Measurements from ENCODE around the gene DNPEP.
A peak's percentile ranks its signal among the peaks of the same experiment; 100 is the strongest.

The DNPEP gene

DNA sequence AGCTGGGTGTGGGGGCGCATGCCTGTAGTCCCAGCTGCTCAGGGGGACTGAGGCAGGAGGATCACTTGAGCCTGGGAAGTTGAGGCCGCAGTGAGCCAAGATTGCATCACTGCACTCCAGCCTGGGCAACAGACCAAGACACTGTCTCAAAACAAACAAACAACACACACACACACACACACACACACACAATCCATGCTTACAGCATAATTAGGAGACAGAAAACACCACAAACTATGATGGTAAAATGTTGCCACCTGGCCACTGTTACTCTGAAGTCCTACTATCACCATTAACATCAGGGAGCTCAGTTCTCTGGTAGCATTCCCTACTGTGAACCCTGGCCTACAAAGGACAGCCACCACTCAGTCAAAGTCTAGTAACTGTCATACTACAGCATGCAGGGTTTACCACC, 18.3 kb downstream of the DNPEP start (continued):
- TF ChIP-seq YY1 (tag by site-specific recombination; IDR thresholded peaks at IDR 0.05) (no peak), ZNF76 (tag by site-specific recombination; IDR thresholded peaks at IDR 0.05; ENCODE audit: borderline replicate concordance, low read depth) (no peak), AEBP2 (tag by site-specific recombination; IDR thresholded peaks at IDR 0.05; ENCODE audit: borderline replicate concordance) (no peak), ZNF768 (tag by site-specific recombination; IDR thresholded peaks at IDR 0.05) (no peak), ZNF792 (tag by site-specific recombination; IDR thresholded peaks at IDR 0.05) (peak; percentile 80; the same call in 1 of the 2 replicates), KLF16 (tag by site-specific recombination; IDR thresholded peaks at IDR 0.05) (peak; percentile 75; the same call in 1 of the 2 replicates), REST (tag by site-specific recombination; IDR thresholded peaks at IDR 0.05) (no peak), ZNF776 (tag by site-specific recombination; IDR thresholded peaks at IDR 0.05; ENCODE audit: borderline replicate concordance) (peak; percentile 95), ZFHX2 (tag by site-specific recombination; conservative IDR thresholded peaks at IDR 0.05) (no peak; the same call in 1 of the 2 replicates), ZNF140 (tag by site-specific recombination; IDR thresholded peaks at IDR 0.05) (no peak), GLIS1 (tag by site-specific recombination; IDR thresholded peaks at IDR 0.05) (0 out of 2 replicates have a peak, but pooled peaks have one; percentile 16), ZEB2 (tag by site-specific recombination; IDR thresholded peaks at IDR 0.05) (peak; percentile 81), ZNF707 (tag by site-specific recombination; IDR thresholded peaks at IDR 0.05) (no peak), ZBTB1 (tag by site-specific recombination; IDR thresholded peaks at IDR 0.05) (no peak), ZNF362 (tag by site-specific recombination; IDR thresholded peaks at IDR 0.05) (no peak), ZNF621 (tag by site-specific recombination; IDR thresholded peaks at IDR 0.05) (peak; percentile 79), ZNF19 (tag by site-specific recombination; IDR thresholded peaks at IDR 0.05; ENCODE audit: low read depth) (peak; percentile 65; the same call in 1 of the 2 replicates), ZNF248 (tag by site-specific recombination; IDR thresholded peaks at IDR 0.05) (peak; percentile 60; the same call in 1 of the 2 replicates), SP7 (tag by site-specific recombination; IDR thresholded peaks at IDR 0.05) (peak; percentile 79; the same call in 1 of the 2 replicates), PRDM6 (tag by site-specific recombination; IDR thresholded peaks at IDR 0.05) (peak; percentile 44; the same call in 1 of the 2 replicates)
- TF ChIP-seq, protein P1, sequence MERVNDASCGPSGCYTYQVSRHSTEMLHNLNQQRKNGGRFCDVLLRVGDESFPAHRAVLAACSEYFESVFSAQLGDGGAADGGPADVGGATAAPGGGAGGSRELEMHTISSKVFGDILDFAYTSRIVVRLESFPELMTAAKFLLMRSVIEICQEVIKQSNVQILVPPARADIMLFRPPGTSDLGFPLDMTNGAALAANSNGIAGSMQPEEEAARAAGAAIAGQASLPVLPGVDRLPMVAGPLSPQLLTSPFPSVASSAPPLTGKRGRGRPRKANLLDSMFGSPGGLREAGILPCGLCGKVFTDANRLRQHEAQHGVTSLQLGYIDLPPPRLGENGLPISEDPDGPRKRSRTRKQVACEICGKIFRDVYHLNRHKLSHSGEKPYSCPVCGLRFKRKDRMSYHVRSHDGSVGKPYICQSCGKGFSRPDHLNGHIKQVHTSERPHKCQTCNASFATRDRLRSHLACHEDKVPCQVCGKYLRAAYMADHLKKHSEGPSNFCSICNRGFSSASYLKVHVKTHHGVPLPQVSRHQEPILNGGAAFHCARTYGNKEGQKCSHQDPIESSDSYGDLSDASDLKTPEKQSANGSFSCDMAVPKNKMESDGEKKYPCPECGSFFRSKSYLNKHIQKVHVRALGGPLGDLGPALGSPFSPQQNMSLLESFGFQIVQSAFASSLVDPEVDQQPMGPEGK (tag by site-specific recombination; IDR thresholded peaks at IDR 0.05), result peak; percentile 63
- TF ChIP-seq, protein P2, sequence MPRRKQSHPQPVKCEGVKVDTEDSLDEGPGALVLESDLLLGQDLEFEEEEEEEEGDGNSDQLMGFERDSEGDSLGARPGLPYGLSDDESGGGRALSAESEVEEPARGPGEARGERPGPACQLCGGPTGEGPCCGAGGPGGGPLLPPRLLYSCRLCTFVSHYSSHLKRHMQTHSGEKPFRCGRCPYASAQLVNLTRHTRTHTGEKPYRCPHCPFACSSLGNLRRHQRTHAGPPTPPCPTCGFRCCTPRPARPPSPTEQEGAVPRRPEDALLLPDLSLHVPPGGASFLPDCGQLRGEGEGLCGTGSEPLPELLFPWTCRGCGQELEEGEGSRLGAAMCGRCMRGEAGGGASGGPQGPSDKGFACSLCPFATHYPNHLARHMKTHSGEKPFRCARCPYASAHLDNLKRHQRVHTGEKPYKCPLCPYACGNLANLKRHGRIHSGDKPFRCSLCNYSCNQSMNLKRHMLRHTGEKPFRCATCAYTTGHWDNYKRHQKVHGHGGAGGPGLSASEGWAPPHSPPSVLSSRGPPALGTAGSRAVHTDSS (tag by site-specific recombination; IDR thresholded peaks at IDR 0.05), result no peak
- TF ChIP-seq, protein P3, sequence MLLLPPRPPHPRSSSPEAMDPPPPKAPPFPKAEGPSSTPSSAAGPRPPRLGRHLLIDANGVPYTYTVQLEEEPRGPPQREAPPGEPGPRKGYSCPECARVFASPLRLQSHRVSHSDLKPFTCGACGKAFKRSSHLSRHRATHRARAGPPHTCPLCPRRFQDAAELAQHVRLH (tag by site-specific recombination; IDR thresholded peaks at IDR 0.05), result peak; percentile 77; the same call in 1 of the 2 replicates
- TF ChIP-seq, protein P4, sequence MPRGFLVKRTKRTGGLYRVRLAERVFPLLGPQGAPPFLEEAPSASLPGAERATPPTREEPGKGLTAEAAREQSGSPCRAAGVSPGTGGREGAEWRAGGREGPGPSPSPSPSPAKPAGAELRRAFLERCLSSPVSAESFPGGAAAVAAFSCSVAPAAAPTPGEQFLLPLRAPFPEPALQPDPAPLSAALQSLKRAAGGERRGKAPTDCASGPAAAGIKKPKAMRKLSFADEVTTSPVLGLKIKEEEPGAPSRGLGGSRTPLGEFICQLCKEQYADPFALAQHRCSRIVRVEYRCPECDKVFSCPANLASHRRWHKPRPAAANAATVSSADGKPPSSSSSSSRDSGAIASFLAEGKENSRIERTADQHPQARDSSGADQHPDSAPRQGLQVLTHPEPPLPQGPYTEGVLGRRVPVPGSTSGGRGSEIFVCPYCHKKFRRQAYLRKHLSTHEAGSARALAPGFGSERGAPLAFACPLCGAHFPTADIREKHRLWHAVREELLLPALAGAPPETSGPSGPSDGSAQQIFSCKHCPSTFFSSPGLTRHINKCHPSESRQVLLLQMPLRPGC (tag by site-specific recombination; IDR thresholded peaks at IDR 0.05), result peak; percentile 16; the same call in 1 of the 2 replicates
